Natural killer cell (primary cell): ENCODE measurements around the gene NAPB. TPM values are rescaled to one million over a fixed set of nuclear protein-coding genes. Genes with fewer than 3 reads are reported as not detected.
"Not testable (repeated sequence)": the region's sequence is repeated elsewhere in the genome, so short reads cannot be mapped to it uniquely, and the experiment has no call there.

Source experiments
- ATAC-seq, 3 donors: fragments of 150-1000 bp in 2 of 3; fragments of 200-7000 bp in 1 of 3; cut with Tn5 transposase; 1 replicate in 1 of 3; 2 replicates in 2 of 3; pipeline ENCODE4 v1.10.0; 2021; ENCODE audit warnings: mild to moderate bottlenecking in 2 of 3, moderate library complexity in 2 of 3
- DNase-seq, 2 donors: peaks; one replicate each; pipeline versions ENCODE4 v3.0.0 to v3.0.0-alpha.2; 2013 to 2021; ENCODE audit warnings: mixed read lengths in 1 of 2
- H3K27ac ChIP-seq: one replicate; pipeline ENCODE4 v1.5.1; 2013; ENCODE audit warnings: mild to moderate bottlenecking, low read length
- H3K27me3 ChIP-seq: one replicate; pipeline ENCODE4 v1.6.1; 2013; ENCODE audit warnings: low read length; ENCODE audit not compliant: control insufficient read depth, insufficient read depth
- H3K36me3 ChIP-seq: one replicate; pipeline ENCODE4 v1.6.1; 2013; ENCODE audit warnings: low read length; ENCODE audit not compliant: control insufficient read depth, insufficient read depth
- H3K4me1 ChIP-seq: one replicate; pipeline ENCODE4 v1.6.1; 2013; ENCODE audit warnings: low read length; ENCODE audit not compliant: control insufficient read depth, insufficient read depth
- H3K4me3 ChIP-seq: one replicate; pipeline ENCODE4 v1.5.1; 2013; ENCODE audit warnings: low read length
- H3K9me3 ChIP-seq: one replicate; pipeline ENCODE4 v1.6.1; 2013; ENCODE audit warnings: low read length; ENCODE audit not compliant: control insufficient read depth, insufficient read depth
- H3K27ac Mint-ChIP-seq, 2 donors: one replicate each; pipeline ENCODE4 v1.8.0; 2022; ENCODE audit warnings: mild to moderate bottlenecking in 2 of 2, mixed read lengths in 2 of 2, moderate library complexity in 1 of 2
- H3K27me3 Mint-ChIP-seq, 2 donors: one replicate each; pipeline ENCODE4 v1.8.0; 2022; ENCODE audit warnings: low read depth in 2 of 2, mixed read lengths in 2 of 2
- H3K36me3 Mint-ChIP-seq: one replicate; pipeline ENCODE4 v1.8.0; 2022; ENCODE audit warnings: mixed read lengths
- H3K4me1 Mint-ChIP-seq, 2 donors: one replicate each; pipeline ENCODE4 v1.8.0; 2022; ENCODE audit warnings: mixed read lengths in 2 of 2
- H3K4me3 Mint-ChIP-seq: one replicate; pipeline ENCODE4 v1.8.0; 2022; ENCODE audit warnings: mild to moderate bottlenecking, moderate library complexity, mixed read lengths
- H3K9me3 Mint-ChIP-seq, 2 donors: one replicate each; pipeline ENCODE4 v1.8.0; 2022; ENCODE audit warnings: mixed read lengths in 2 of 2
- CTCF ChIP-seq: fragments of 200-600 bp; IDR thresholded peaks from one replicate; pipeline ENCODE4 v1.8.0; 2022; ENCODE audit warnings: antibody characterized with exemption
- WGBS: methylation state at CpG from one replicate; pipeline ENCODE4 v1.1.7; 2013; ENCODE audit warnings: missing lambda C conversion rate; ENCODE audit not compliant: insufficient coverage; 5-methylcytosine and 5-hydroxymethylcytosine counted together
- intact Hi-C: fragments of 100-400 bp; cut with micrococcal nuclease; formaldehyde crosslinking; loops from one replicate; pipeline ENCODE4 v1.14.2; 2022
- total RNA-seq, 4 donors: library from RNA; stranded (reverse); fragments of 120-200 nt in 1 of 4; gene quantifications; one replicate each; pipeline versions ENCODE4 v1.2.3 to v1.2.4, GENCODE V29; 2013 to 2022

The NAPB gene
- total RNA-seq, 3 donors from 2014 or later (not counting 1 experiment from before 2014, with no cell fraction given): 22.8 to 23.9 (median 22.9) TPM

DNA sequence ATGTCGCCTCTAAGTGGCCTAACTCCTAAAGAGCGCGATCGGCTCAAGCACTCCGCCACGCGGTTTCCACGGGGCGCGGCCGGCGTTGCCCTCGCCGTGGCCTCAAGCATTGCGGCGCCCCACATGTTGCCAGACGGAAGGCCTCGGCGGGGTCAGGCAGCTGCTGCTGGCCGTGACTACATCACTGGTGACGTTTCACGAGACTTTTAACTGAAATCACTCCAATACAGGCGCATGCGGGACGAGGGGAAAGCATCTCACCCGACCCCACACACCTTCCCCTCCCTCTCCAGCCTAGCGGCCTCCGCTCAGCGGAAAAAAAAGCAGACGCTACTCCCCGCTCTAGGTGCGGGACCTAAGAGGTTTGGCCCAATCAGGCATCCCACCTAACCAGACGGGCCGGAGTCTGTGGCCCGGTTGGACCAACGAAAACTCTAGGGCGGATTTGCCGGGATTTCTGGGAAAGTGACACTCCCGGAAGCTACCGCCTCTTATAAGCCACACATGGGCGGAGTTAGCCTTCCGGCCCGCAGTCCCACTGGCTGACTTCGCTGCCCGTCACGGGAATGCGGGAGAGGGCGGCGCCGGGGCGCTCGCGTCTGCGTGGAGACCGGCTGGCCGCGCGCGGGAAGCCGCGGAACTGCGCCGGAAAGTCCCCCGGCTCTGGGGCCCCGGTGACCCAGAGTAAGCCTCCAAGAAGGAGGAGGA, 70.9 kb downstream of the NAPB start, which contains the start of gene NXT1:
TSS of gene NXT1 (plus strand) at position 596 of the 708 bp plus-strand sequence. CDS start 3,251 bp downstream, outside the sequence.
- peak within 1 kb of the TSS; percentile 98 for H3K4me3 Mint-ChIP-seq
- H3K27ac Mint-ChIP-seq: peak within 1 kb of the TSS; percentile 100
- no peaks in the 10 kb centered on the region for H3K27me3 ChIP-seq
- H3K9me3 ChIP-seq: no peaks in the 10 kb centered on the region
- DNase-seq (peak; percentile 95 to 98), ATAC-seq (peak; percentile 78 to 92 (median 81))
- H3K36me3 Mint-ChIP-seq: no peaks in the 10 kb centered on the region
- H3K27me3 Mint-ChIP-seq: no peaks in the 10 kb centered on the region
- peak within 1 kb of the TSS; percentile 59 for H3K4me3 ChIP-seq
- intact Hi-C loops: loop anchor here (1.0 to 2.0 kb wide), 4 partner anchors 8 to 106 kb away; partner anchors contain the start of genes GZF1 and NAPB
- no peaks in the 10 kb centered on the region for H3K9me3 Mint-ChIP-seq
- H3K4me1 ChIP-seq: peaks cover 19% of the 10 kb centered on the region
- H3K27ac ChIP-seq: peak within 1 kb of the TSS; percentile 98
- TF ChIP-seq CTCF: no peak
- WGBS: under 1% methylated on average over 65 of the region's 65 CpGs
- H3K4me1 Mint-ChIP-seq: peaks cover 26% of the 10 kb centered on the region in 2 donors
- H3K36me3 ChIP-seq: peaks cover 12% of the 10 kb centered on the region

- Histone ChIP-seq H3K27ac (peak overlapping the region; percentile 98), H3K9me3 (no peaks in the 10 kb centered on the region), H3K4me1 (peaks cover 19% of the 10 kb centered on the region), H3K4me3 (peak overlapping the region; percentile 59), H3K36me3 (peaks cover 5% of the 10 kb centered on the region), H3K27me3 (no peaks in the 10 kb centered on the region)
- Mint-ChIP-seq H3K27ac (peak overlapping the region; percentile 100), H3K27me3 (no peaks in the 10 kb centered on the region), H3K4me1 (peaks cover 26% of the 10 kb centered on the region in 2 donors), H3K4me3 (peak overlapping the region; percentile 98), H3K9me3 (no peaks in the 10 kb centered on the region), H3K36me3 (no peaks in the 10 kb centered on the region)
- DNase-seq (peak in 1 of 2 donors; percentile 88), ATAC-seq (peak; percentile 2 to 69 (median 49))
- intact Hi-C loops: loop anchor here (1.0 to 10.0 kb wide), 6 partner anchors 9 to 1545 kb away; partner anchors contain the start of genes CST9, GZF1 and NAPB
- TF ChIP-seq CTCF: peak; percentile 73
- 12% methylated on average over 20 of the region's 23 CpGs for WGBS
Observed at GRCh38 chr20:23349338-23350195, 71.7 kb downstream of the NAPB start.

DNA sequence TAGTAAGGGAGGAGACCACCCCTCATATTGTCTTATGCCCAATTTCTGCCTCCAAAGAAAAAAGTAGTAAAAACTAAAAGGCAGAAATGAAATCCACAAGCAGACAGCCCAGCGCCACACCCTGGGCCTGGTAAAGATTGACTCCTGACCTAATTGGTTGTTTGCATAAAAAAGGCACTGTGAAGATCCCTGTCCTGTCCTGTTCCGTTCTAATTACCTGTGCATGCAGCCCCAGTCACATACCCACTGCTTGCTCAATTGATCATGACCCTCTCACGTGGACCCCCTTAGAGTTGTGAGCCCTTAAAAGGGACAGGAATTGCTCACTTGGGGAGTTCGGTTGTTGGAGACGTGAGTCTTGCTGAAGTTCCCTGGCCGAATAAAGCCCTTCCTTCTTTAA, 72.8 kb downstream of the NAPB start:
- H3K27ac Mint-ChIP-seq: peak overlapping the region; percentile 100
- intact Hi-C loops: loop anchor here (5.0 to 10.0 kb wide), 2 partner anchors 259 to 1544 kb away; partner anchors contain the start of gene CST9
- peaks cover 19% of the 10 kb centered on the region for H3K4me1 ChIP-seq
- H3K9me3 Mint-ChIP-seq, DNase-seq, H3K27me3 Mint-ChIP-seq, H3K9me3 ChIP-seq, H3K27ac ChIP-seq, H3K36me3 ChIP-seq, H3K27me3 ChIP-seq, H3K4me3 ChIP-seq, ATAC-seq, H3K36me3 Mint-ChIP-seq, H3K4me3 Mint-ChIP-seq: not testable (repeated sequence)
- WGBS: 94% methylated on average over 5 of the region's 6 CpGs
- H3K4me1 Mint-ChIP-seq: peaks cover 26% of the 10 kb centered on the region in 2 donors

GRCh38 chr20:23347791-23348190, 73.5 kb downstream of the NAPB start:
- Mint-ChIP-seq H3K27me3 (no peaks in the 10 kb centered on the region), H3K4me3 (peak overlapping the region; percentile 25), H3K27ac (peak overlapping the region in 1 of 2 donors; percentile 100), H3K4me1 (peaks cover 23% of the 10 kb centered on the region in 2 donors), H3K9me3 (no peaks in the 10 kb centered on the region), H3K36me3 (no peaks in the 10 kb centered on the region)
- H3K27me3 ChIP-seq: no peaks in the 10 kb centered on the region
- no peak overlapping the region for H3K4me3 ChIP-seq
- peaks cover 19% of the 10 kb centered on the region for H3K4me1 ChIP-seq
- no peaks in the 10 kb centered on the region for H3K9me3 ChIP-seq
- no peak for TF ChIP-seq CTCF
- ATAC-seq (no peak), DNase-seq (no peak)
- intact Hi-C loops: loop anchor here (5.0 to 10.0 kb wide), 2 partner anchors 260 to 1543 kb away; partner anchors contain the start of gene CST9
- H3K36me3 ChIP-seq: no peaks in the 10 kb centered on the region
- no peak overlapping the region for H3K27ac ChIP-seq
- 92% methylated on average over 6 of the region's 6 CpGs for WGBS
